ENCODE measurements around the gene POPDC2. TPM values are rescaled to one million over a fixed set of nuclear protein-coding genes. Genes with fewer than 3 reads are reported as not detected.

POPDC2 gene
- total and polyA plus RNA-seq, 9 donors = 0.83 to 5.0 (median 2.9) TPM

Other genes with a start within 250 kb of the POPDC2 start
- 10 to 100 TPM; 22.3 to 58.1 (median 39.1) TPM for gene TMEM39A, start 197.0 kb downstream of the POPDC2 start, total RNA-seq
- gene TMEM39A, start 197.0 kb downstream of the POPDC2 start, polyA plus RNA-seq = 10 to 100 TPM; 12.9 to 22.0 TPM
- 10 to 100 TPM; 12.1 to 26.2 (median 14.6) TPM for gene POGLUT1, start 191.6 kb downstream of the POPDC2 start, total RNA-seq
- gene POGLUT1, start 191.6 kb downstream of the POPDC2 start, polyA plus RNA-seq = 10 to 100 TPM in 1 of 2 donors, 1 to 10 TPM in 1; 6.6 to 12.1 TPM
- gene TIMMDC1, start 162.0 kb downstream of the POPDC2 start, total RNA-seq = 10 to 100 TPM; 38.7 to 82.4 (median 71.3) TPM
- 10 to 100 TPM; 46.7 to 74.9 TPM for gene TIMMDC1, start 162.0 kb downstream of the POPDC2 start, polyA plus RNA-seq
- gene CD80, start 101.0 kb downstream of the POPDC2 start, total RNA-seq = under 1 TPM in 6 of 7 donors, not detected in 1; 0.11 to 0.60 (median 0.26) TPM
- under 1 TPM; 0.07 to 0.73 TPM for gene CD80, start 101.0 kb downstream of the POPDC2 start, polyA plus RNA-seq
- 1 to 10 TPM; 2.1 to 6.8 (median 4.5) TPM for gene ADPRH, start 81.1 kb downstream of the POPDC2 start, total RNA-seq
- 10 to 100 TPM in 1 of 2 donors, 1 to 10 TPM in 1; 2.6 to 14.6 TPM for gene ADPRH, start 81.1 kb downstream of the POPDC2 start, polyA plus RNA-seq
- gene PLA1A, start 62.7 kb downstream of the POPDC2 start, total RNA-seq = 1 to 10 TPM in 4 of 7 donors, under 1 TPM in 3; 0.53 to 9.9 (median 1.2) TPM
- gene PLA1A, start 62.7 kb downstream of the POPDC2 start, polyA plus RNA-seq = 1 to 10 TPM; 2.2 to 3.9 TPM
- 10 to 100 TPM; 12.4 to 30.6 (median 24.0) TPM for gene COX17, start 16.8 kb upstream of the POPDC2 start, total RNA-seq
- 10 to 100 TPM; 26.9 to 42.2 TPM for gene COX17, start 16.8 kb upstream of the POPDC2 start, polyA plus RNA-seq
- gene CFAP91, start 42.4 kb upstream of the POPDC2 start, total RNA-seq = 10 to 100 TPM in 6 of 7 donors, 1 to 10 TPM in 1; 9.6 to 47.9 (median 16.1) TPM
- 1 to 10 TPM; 5.3 to 7.3 TPM for gene CFAP91, start 42.4 kb upstream of the POPDC2 start, polyA plus RNA-seq
- gene NR1I2, start 121.5 kb upstream of the POPDC2 start, total RNA-seq = under 1 TPM; 0.20 to 0.62 (median 0.34) TPM
- under 1 TPM; 0.21 to 0.37 TPM for gene NR1I2, start 121.5 kb upstream of the POPDC2 start, polyA plus RNA-seq